H1 (cell line): ENCODE measurements around the gene CRHR1. TPM values are rescaled to one million over a fixed set of nuclear protein-coding genes. Genes with fewer than 3 reads are reported as not detected.

Experiments
- CTCF ChIA-PET: fragments of 300-600 bp; sonication (Branson Sonifier 250); formaldehyde crosslinking; loops from one replicate; lab custom pipeline; 2021; ENCODE audit not compliant: partially characterized antibody; lab: Charles Lee
- POLR2A ChIA-PET: fragments of 300-600 bp; sonication (Branson Sonifier 250); formaldehyde crosslinking; loops from one replicate; lab custom pipeline; 2021; ENCODE audit warnings: inconsistent platforms; ENCODE audit not compliant: partially characterized antibody; lab: Charles Lee
- DNase-seq, 2 experiments: peaks; one replicate each; pipeline versions ENCODE4 v3.0.0 to v3.0.0-alpha.2; 2010 to 2022; ENCODE audit warnings: low spot score in 2 of 2, low read depth in 1 of 2, mixed read lengths in 1 of 2
- FAIRE-seq: peaks from 2 replicates; lab custom pipeline; 2011; peaks lifted over from hg19 to GRCh38; lab: Jason Lieb, UNC
- H2AFZ ChIP-seq: 2 replicates; pipeline ENCODE4 v1.8.1; 2012; ENCODE audit warnings: low read length, inconsistent platforms
- H2AK5ac ChIP-seq: 2 replicates; pipeline ENCODE4 v1.6.1; 2013; ENCODE audit warnings: low read depth, low read length
- H2BK120ac ChIP-seq: replicated peaks from 2 replicates; pipeline ENCODE3; 2013; ENCODE audit warnings: low read depth, low read length, inconsistent platforms
- H2BK12ac ChIP-seq: 2 replicates; pipeline ENCODE4 v1.6.1; 2013; ENCODE audit warnings: low read depth, low read length
- H2BK15ac ChIP-seq: 2 replicates; pipeline ENCODE4 v1.6.1; 2013; ENCODE audit warnings: low read length
- H2BK20ac ChIP-seq: 2 replicates; pipeline ENCODE4 v1.6.1; 2013; ENCODE audit warnings: low read length
- H2BK5ac ChIP-seq: 2 replicates; pipeline ENCODE4 v1.6.1; 2013; ENCODE audit warnings: low read depth, low read length
- H3K14ac ChIP-seq: 2 replicates; pipeline ENCODE4 v1.6.1; 2013; ENCODE audit warnings: inconsistent platforms; ENCODE audit not compliant: insufficient read length
- H3K18ac ChIP-seq: 2 replicates; pipeline ENCODE4 v1.6.1; 2013; ENCODE audit warnings: low read length; ENCODE audit errors: extremely low read depth
- H3K23ac ChIP-seq: 2 replicates; pipeline ENCODE4 v1.6.1; 2013; ENCODE audit warnings: inconsistent platforms; ENCODE audit not compliant: insufficient read length
- H3K23me2 ChIP-seq: 2 replicates; pipeline ENCODE4 v1.6.1; 2013; ENCODE audit warnings: low read depth, low read length
- H3K27ac ChIP-seq: 2 replicates; pipeline ENCODE4 v1.6.1; 2011; ENCODE audit warnings: low read depth, low read length, inconsistent platforms
- H3K27me3 ChIP-seq, 4 experiments: replicated peaks in 1 of 4; 1 replicate in 1 of 4; 2 replicates in 3 of 4; pipeline versions ENCODE4 v1.6.1 to v1.8.1; 2011 to 2013; ENCODE audit warnings: low read length in 3 of 4, mild to moderate bottlenecking in 3 of 4, inconsistent platforms in 2 of 4, mixed read lengths in 2 of 4, moderate library complexity in 1 of 4; ENCODE audit not compliant: control insufficient read depth in 3 of 4, insufficient read depth in 3 of 4; ENCODE audit errors: extremely low read depth in 1 of 4
- H3K36me3 ChIP-seq, 4 experiments: 2 replicates each; pipeline versions ENCODE4 v1.6.1 to v1.8.1; 2011 to 2013; ENCODE audit warnings: mild to moderate bottlenecking in 4 of 4, low read length in 3 of 4, moderate library complexity in 2 of 4, control low read depth in 1 of 4, inconsistent platforms in 1 of 4; ENCODE audit not compliant: insufficient read depth in 4 of 4, control insufficient read depth in 2 of 4
- H3K4ac ChIP-seq: replicated peaks from 2 replicates; pipeline ENCODE3; 2013; ENCODE audit warnings: low read length, low read depth, mixed read lengths, inconsistent platforms; ENCODE audit not compliant: insufficient read length
- H3K4me1 ChIP-seq, 4 experiments: replicated peaks in 1 of 4; 1 replicate in 1 of 4; 2 replicates in 3 of 4; pipeline versions ENCODE4 v1.6.1 to v1.8.1; 2011 to 2013; ENCODE audit warnings: low read length in 3 of 4, inconsistent platforms in 2 of 4, mixed read lengths in 1 of 4; ENCODE audit not compliant: insufficient read depth in 4 of 4, control insufficient read depth in 3 of 4
- H3K4me2 ChIP-seq, 2 experiments: 2 replicates each; pipeline versions ENCODE4 v1.6.1 to v1.8.1; 2011 to 2013; ENCODE audit warnings: low read depth in 2 of 2, low read length in 2 of 2, control low read depth in 1 of 2, inconsistent platforms in 1 of 2, mild to moderate bottlenecking in 1 of 2; ENCODE audit not compliant: insufficient read depth in 1 of 2
- H3K4me3 ChIP-seq, 4 experiments: fragments of 200-600, 300-600 bp in 1 of 4; sonication (generic), shearing (Covaris generic), sonication (Bioruptor Twin) in 1 of 4; 2 replicates each; pipeline versions ENCODE4 v1.5.1 to v1.8.1; 2011 to 2016; ENCODE audit warnings: low read length in 4 of 4, low read depth in 3 of 4, control low read depth in 2 of 4, inconsistent platforms in 2 of 4, mild to moderate bottlenecking in 2 of 4, mixed read lengths in 1 of 4, moderate library complexity in 1 of 4; ENCODE audit not compliant: insufficient read depth in 2 of 4; ENCODE audit errors: extremely low read depth in 1 of 4
- H3K56ac ChIP-seq: replicated peaks from 2 replicates; pipeline ENCODE3; 2013; ENCODE audit warnings: low read depth, mild to moderate bottlenecking, mixed read lengths, low read length, inconsistent platforms; ENCODE audit not compliant: insufficient read length
- H3K79me1 ChIP-seq: 2 replicates; pipeline ENCODE4 v1.6.1; 2013; ENCODE audit warnings: low read depth, low read length, control low read depth
- H3K79me2 ChIP-seq, 2 experiments: 2 replicates each; pipeline versions ENCODE4 v1.6.1 to v1.8.1; 2012 to 2013; ENCODE audit warnings: low read length in 2 of 2, mild to moderate bottlenecking in 2 of 2, inconsistent platforms in 1 of 2; ENCODE audit not compliant: insufficient read depth in 2 of 2, control insufficient read depth in 1 of 2
- H3K9ac ChIP-seq, 4 experiments: replicated peaks in 1 of 4; 1 replicate in 1 of 4; 2 replicates in 3 of 4; pipeline versions ENCODE4 v1.6.1 to v1.8.1; 2011 to 2013; ENCODE audit warnings: low read depth in 3 of 4, low read length in 3 of 4, control low read depth in 2 of 4, mild to moderate bottlenecking in 2 of 4, moderate library complexity in 2 of 4, inconsistent platforms in 1 of 4; ENCODE audit errors: extremely low read depth in 1 of 4
- H3K9me3 ChIP-seq, 2 experiments: 2 replicates each; pipeline versions ENCODE4 v1.6.1 to v1.8.1; 2012 to 2013; ENCODE audit warnings: mild to moderate bottlenecking in 2 of 2, moderate library complexity in 2 of 2, control low read depth in 1 of 2, inconsistent platforms in 1 of 2, low read depth in 1 of 2, low read length in 1 of 2, mixed read lengths in 1 of 2; ENCODE audit not compliant: insufficient read depth in 2 of 2
- H4K20me1 ChIP-seq, 2 experiments: replicated peaks in 1 of 2; 2 replicates each; pipeline versions ENCODE3 to v1.8.1; 2011 to 2013; ENCODE audit warnings: inconsistent platforms in 2 of 2, low read length in 2 of 2, mild to moderate bottlenecking in 1 of 2; ENCODE audit not compliant: insufficient read depth in 2 of 2, control insufficient read depth in 1 of 2
- H4K5ac ChIP-seq: 2 replicates; pipeline ENCODE4 v1.6.1; 2013; ENCODE audit warnings: low read length, low read depth, mixed read lengths, inconsistent platforms; ENCODE audit not compliant: insufficient read length
- H4K8ac ChIP-seq: 2 replicates; pipeline ENCODE4 v1.8.0; 2013; ENCODE audit warnings: mild to moderate bottlenecking, moderate library complexity, low read length, inconsistent platforms; ENCODE audit not compliant: insufficient read depth; ENCODE audit errors: extremely low read depth
- H4K91ac ChIP-seq: replicated peaks from 2 replicates; pipeline ENCODE3; 2013; ENCODE audit warnings: low read length, mixed read lengths, inconsistent platforms; ENCODE audit not compliant: insufficient read length
- CBX8 ChIP-seq: fragments of 300-800, 300-1000 bp; sonication (generic); IDR thresholded peaks from 2 replicates; pipeline ENCODE4 v1.7.1; 2016; ENCODE audit warnings: low read depth, low read length, borderline replicate concordance
- E2F6 ChIP-seq: IDR thresholded peaks from 2 replicates; pipeline ENCODE4 v1.6.1; 2012; ENCODE audit warnings: inconsistent platforms
- GABPA ChIP-seq: IDR thresholded peaks from 2 replicates; pipeline ENCODE4 v1.6.1; 2011; ENCODE audit warnings: mild to moderate bottlenecking, low read length, moderate library complexity, borderline replicate concordance; ENCODE audit not compliant: insufficient read depth
- JUN ChIP-seq: IDR thresholded peaks from 2 replicates; pipeline ENCODE4 v1.6.1; 2011; ENCODE audit warnings: low read depth, mild to moderate bottlenecking, improper control_type of control experiment, low read length
- KDM1A ChIP-seq: fragments of 200-600, 300-600 bp; sonication (generic); IDR thresholded peaks from 2 replicates; pipeline ENCODE4 v1.7.1; 2016; ENCODE audit warnings: mild to moderate bottlenecking, low read length, borderline replicate concordance
- MAX ChIP-seq: IDR thresholded peaks from 2 replicates; pipeline ENCODE4 v1.6.1; 2012; ENCODE audit warnings: inconsistent platforms
- NRF1 ChIP-seq: IDR thresholded peaks from 2 replicates; pipeline ENCODE4 v1.6.1; 2011; ENCODE audit warnings: mild to moderate bottlenecking, low read depth, low read length, improper control_type of control experiment
- RFX5 ChIP-seq: IDR thresholded peaks from 2 replicates; pipeline ENCODE4 v1.6.1; 2011; ENCODE audit warnings: low read depth, low read length, improper control_type of control experiment, borderline replicate concordance
- SUZ12 ChIP-seq: fragments of 200-600 bp; sonication (generic); IDR thresholded peaks from 2 replicates; pipeline ENCODE4 v1.6.1; 2012; ENCODE audit warnings: mild to moderate bottlenecking, inconsistent platforms, low read length, moderate library complexity, mixed read lengths
- TEAD4 ChIP-seq: IDR thresholded peaks from 2 replicates; pipeline ENCODE4 v1.6.1; 2012; ENCODE audit warnings: low read depth, low read length, inconsistent platforms, mixed read lengths
- WGBS, 2 experiments: shearing (Covaris generic) in 1 of 2; methylation state at CpG; one replicate each; pipeline versions ENCODE4 v1.1.6 to v1.1.7; 2013 to 2015; ENCODE audit warnings: low lambda C conversion rate in 2 of 2, mixed read lengths in 2 of 2, inconsistent platforms in 1 of 2, low coverage in 1 of 2, missing lambda C conversion rate in 1 of 2; ENCODE audit not compliant: insufficient replicate concordance in 2 of 2, insufficient coverage in 1 of 2, insufficient read length in 1 of 2; ENCODE audit errors: extremely low coverage in 1 of 2, missing lambda C conversion rate in 1 of 2; 5-methylcytosine and 5-hydroxymethylcytosine counted together
- polyA plus RNA-seq, 7 experiments: library from polyadenylated mRNA; depleted of rRNA in 3 of 7; stranded (reverse) in 5 of 7; unstranded in 2 of 7; fragments of >200 nt in 5 of 7; fragments of 200-250 nt in 2 of 7; gene quantifications; 1 replicate in 5 of 7; 2 replicates in 1 of 7; 4 replicates in 1 of 7; pipeline versions ENCODE4 v1.2.1 to v1.2.3, GENCODE V29; 2011 to 2013; ENCODE audit warnings: missing spikeins in 2 of 7, mixed read lengths in 2 of 7
- total RNA-seq: library from RNA; stranded (reverse); fragmentation: NEBNext Ultra II Directional; extraction: Animal tissue kit (Norgen Biotek cat#: 25700); gene quantifications from 2 replicates; pipeline ENCODE4 v1.2.1, GENCODE V29; 2021

Gene CRHR1
- total and polyA plus RNA-seq, 2 of the 8 experiments (the other 6 are each of a cell fraction or from before 2014, with no cell fraction given) = 0.56 to 1.7 TPM

- POLR2A ChIA-PET = no interaction called here
- Histone ChIP-seq H4K8ac (no peak overlapping the region; the same call in 1 of the 2 replicates), H3K18ac (no peak overlapping the region), H3K9me3 (no peaks in the 10 kb centered on the region), H3K27ac (no peak overlapping the region), H3K36me3 (no peaks in the 10 kb centered on the region), H3K56ac (no peak overlapping the region), H3K4me3 (no peak overlapping the region), H2BK12ac (no peak overlapping the region), H3K4me1 (peaks cover 0 to 3% (median 0%) of the 10 kb centered on the region in 4 experiments; a peak in 1 of 7 replicates), H3K27me3 (no peaks in the 10 kb centered on the region), H3K79me2 (no peaks in the 10 kb centered on the region), H4K20me1 (no peaks in the 10 kb centered on the region), H3K23ac (no peak overlapping the region), H2AFZ (no peak overlapping the region), H3K4me2 (no peak overlapping the region), H2AK5ac (no peak overlapping the region), H2BK120ac (no peak overlapping the region), H2BK15ac (no peak overlapping the region), H4K5ac (no peak overlapping the region), H3K9ac (no peak overlapping the region), H3K79me1 (no peaks in the 10 kb centered on the region), H3K14ac (no peak overlapping the region), H3K23me2 (no peaks in the 10 kb centered on the region), H3K4ac (no peak overlapping the region), H2BK5ac (no peak overlapping the region), H4K91ac (no peak overlapping the region), H2BK20ac (no peak overlapping the region)
- CTCF ChIA-PET = interaction anchor here (0.5 to 11.3 kb wide), 16 partner anchors 8 to 667 kb away, joined by 3 to 69 read pairs (median 4); partner anchors contain the start of gene CRHR1
- DNase-seq (no peak), FAIRE-seq (no peak)
- TF ChIP-seq KDM1A (no peak), TEAD4 (no peak), E2F6 (no peak), GABPA (no peak), MAX (no peak), RFX5 (no peak), JUN (no peak), SUZ12 (no peak), NRF1 (no peak), CBX8 (no peak)
- 80% methylated on average over 4 of the region's 6 CpGs; no CpG with 5 or more reads in 1 of the 2 experiments for WGBS, 2 experiments
Observed at GRCh38 chr17:45819632-45820031, 35.5 kb downstream of the CRHR1 start.
